ENCODE data around the gene ADH5.

GRCh38 chr4:99102634-99103033 lies 14.0 kb upstream of the ADH5 start:
- TF ChIP-seq CTCF (IDR thresholded peaks at IDR 0.05; ENCODE audit: low read depth, low read length, poor library complexity, severe bottlenecking) (no peak), EZH2phosphoT487 (IDR thresholded peaks at IDR 0.05; ENCODE audit: borderline replicate concordance, low read length) (no peak)
